A549 (cell line): ENCODE results near the gene SLC8A2.

Experiments
- CEBPB ChIP-seq, 2 experiments: fragments of >200 bp in 1 of 2; sonication (Bioruptor Twin) in 1 of 2; formaldehyde crosslinking in 1 of 2; IDR thresholded peaks; 2 replicates each; pipeline ENCODE4 v1.6.1; 2012 to 2016
- ELK1 ChIP-seq: fragments of 150-350 bp; IDR thresholded peaks from 2 replicates; pipeline ENCODE4 v1.6.1; 2014; ENCODE audit warnings: low read depth, mild to moderate bottlenecking, low read length
- EP300 ChIP-seq, 2 experiments: fragments of >200 bp; sonication (Bioruptor Twin); formaldehyde crosslinking; IDR thresholded peaks; 2 replicates in 1 of 2; 3 replicates in 1 of 2; pipeline ENCODE4 v1.6.1; 2016 to 2017
- FOSB ChIP-seq: fragments of 250-450 bp; sonication (Bioruptor Pico); IDR thresholded peaks from 2 replicates; pipeline ENCODE4 v1.5.0; 2020; ENCODE audit warnings: mild to moderate bottlenecking, moderate library complexity
- MAX ChIP-seq: IDR thresholded peaks from 2 replicates; pipeline ENCODE4 v1.6.1; 2012
- MAZ ChIP-seq: fragments of 150-350 bp; IDR thresholded peaks from 2 replicates; pipeline ENCODE4 v1.6.1; 2014; ENCODE audit warnings: antibody characterized with exemption, low read depth, low read length, borderline replicate concordance
- POLR2A ChIP-seq: IDR thresholded peaks from 2 replicates; pipeline ENCODE4 v1.6.1; 2012; ENCODE audit warnings: mild to moderate bottlenecking, low read length
- RAD21 ChIP-seq, 2 experiments: fragments of >200 bp in 1 of 2; sonication (Bioruptor Twin) in 1 of 2; formaldehyde crosslinking in 1 of 2; IDR thresholded peaks in 1 of 2; conservative IDR thresholded peaks in 1 of 2; 2 replicates in 1 of 2; 3 replicates in 1 of 2; pipeline ENCODE4 v1.6.1; 2012 to 2018; ENCODE audit warnings: inconsistent platforms in 1 of 2
- RFX5 ChIP-seq: fragments of 450-650 bp; IDR thresholded peaks from 2 replicates; pipeline ENCODE4 v1.7.1; 2014; ENCODE audit warnings: antibody characterized with exemption, mild to moderate bottlenecking, moderate library complexity
- USF2 ChIP-seq: fragments of 450-650 bp; IDR thresholded peaks from 2 replicates; pipeline ENCODE4 v1.6.1; 2014; ENCODE audit warnings: antibody characterized with exemption
- TF ChIP-seq, protein P1 (sequence below): fragments of >200 bp; sonication (Bioruptor Twin); formaldehyde crosslinking; IDR thresholded peaks from 3 replicates; pipeline ENCODE4 v1.5.1; 2016

DNA sequence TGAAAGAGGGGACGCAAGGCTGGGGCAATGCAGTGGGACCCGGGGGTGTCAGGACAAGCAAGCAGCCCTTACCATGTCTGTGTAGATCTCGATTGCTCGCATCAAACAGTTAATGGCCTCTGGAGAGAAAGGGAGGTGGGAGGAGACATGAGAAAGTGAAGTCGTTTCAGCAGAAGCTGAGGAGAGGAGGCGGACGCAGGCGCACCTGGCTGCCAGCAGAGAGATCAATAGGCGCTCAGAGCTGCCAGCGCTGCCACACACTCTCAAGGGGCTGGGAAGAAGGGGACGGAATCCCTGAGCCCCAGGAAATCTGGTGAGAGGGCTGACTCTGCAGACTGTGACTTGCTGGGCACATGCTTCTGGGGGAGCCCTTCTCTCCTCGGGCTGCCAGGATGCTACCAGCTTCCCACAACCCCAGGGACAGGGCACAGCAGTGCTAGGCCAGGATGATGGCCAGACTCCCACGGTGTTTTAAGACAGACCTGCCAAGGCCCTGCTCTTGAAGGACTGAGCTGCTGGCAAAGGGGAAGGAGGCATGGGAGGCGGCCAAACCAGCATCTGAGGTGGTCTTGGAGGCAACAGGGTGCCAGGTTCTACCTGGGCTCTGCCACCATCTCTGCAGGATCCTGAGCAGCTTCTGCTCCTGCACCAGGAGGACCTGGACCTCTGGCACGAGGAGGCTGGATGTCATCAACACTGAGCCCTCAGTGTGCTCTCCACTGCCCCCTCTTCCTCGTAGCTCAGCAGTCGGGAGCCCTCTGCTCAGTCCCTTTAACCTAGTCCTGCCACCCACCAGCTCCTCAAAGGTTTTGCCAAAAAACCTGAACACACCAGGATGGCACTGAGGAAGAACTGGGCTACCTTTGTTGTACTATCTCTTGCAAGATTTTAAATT is 24.0 kb upstream of the SLC8A2 start:
- TF ChIP-seq, protein P1, sequence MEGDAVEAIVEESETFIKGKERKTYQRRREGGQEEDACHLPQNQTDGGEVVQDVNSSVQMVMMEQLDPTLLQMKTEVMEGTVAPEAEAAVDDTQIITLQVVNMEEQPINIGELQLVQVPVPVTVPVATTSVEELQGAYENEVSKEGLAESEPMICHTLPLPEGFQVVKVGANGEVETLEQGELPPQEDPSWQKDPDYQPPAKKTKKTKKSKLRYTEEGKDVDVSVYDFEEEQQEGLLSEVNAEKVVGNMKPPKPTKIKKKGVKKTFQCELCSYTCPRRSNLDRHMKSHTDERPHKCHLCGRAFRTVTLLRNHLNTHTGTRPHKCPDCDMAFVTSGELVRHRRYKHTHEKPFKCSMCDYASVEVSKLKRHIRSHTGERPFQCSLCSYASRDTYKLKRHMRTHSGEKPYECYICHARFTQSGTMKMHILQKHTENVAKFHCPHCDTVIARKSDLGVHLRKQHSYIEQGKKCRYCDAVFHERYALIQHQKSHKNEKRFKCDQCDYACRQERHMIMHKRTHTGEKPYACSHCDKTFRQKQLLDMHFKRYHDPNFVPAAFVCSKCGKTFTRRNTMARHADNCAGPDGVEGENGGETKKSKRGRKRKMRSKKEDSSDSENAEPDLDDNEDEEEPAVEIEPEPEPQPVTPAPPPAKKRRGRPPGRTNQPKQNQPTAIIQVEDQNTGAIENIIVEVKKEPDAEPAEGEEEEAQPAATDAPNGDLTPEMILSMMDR = no peak
- no peak for TF ChIP-seq FOSB (CRISPR knock-in tag)
- TF ChIP-seq EP300 (IDR thresholded peaks at IDR 0.05) = no peak
- TF ChIP-seq RAD21 (conservative IDR thresholded peaks at IDR 0.05 in 1 of 2, IDR thresholded peaks at IDR 0.05 in 1 of 2) = no peak
- TF ChIP-seq RFX5 = no peak
- no peak for TF ChIP-seq ELK1
- no peak for TF ChIP-seq POLR2A
- TF ChIP-seq USF2 = no peak
- TF ChIP-seq MAZ = no peak
- no peak for TF ChIP-seq MAX
- no peak for TF ChIP-seq CEBPB (IDR thresholded peaks at IDR 0.05)
